ENCODE measurements around the gene SH3D19.

Gene SH3D19

DNA sequence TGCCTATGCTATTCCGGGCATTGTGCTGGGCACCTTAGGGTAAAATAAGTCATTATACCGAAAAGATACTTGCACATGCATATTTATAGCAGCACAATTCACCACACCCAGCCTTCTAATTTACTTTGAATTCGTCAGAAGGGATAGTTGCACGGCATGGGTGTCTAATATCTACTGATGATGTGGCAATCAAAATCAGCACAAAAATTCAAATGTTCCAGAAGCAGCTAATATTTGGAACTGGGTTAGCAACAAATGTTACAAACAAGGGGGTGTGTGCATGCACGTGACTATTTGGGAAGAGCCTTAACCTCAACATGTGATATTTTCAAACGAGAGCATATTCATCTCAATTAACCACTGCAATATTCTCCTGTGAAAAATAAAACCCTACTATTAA is 128.2 kb downstream of the SH3D19 start:
- in situ Hi-C loops (cut with MboI; ENCODE audit: low pct_unique_long_range_greater_than_20kb, low sequenced_read_pairs, unreplicated experiment), result no loop called here
- DNase-seq (ENCODE audit: low spot score), result no peak
- TF ChIP-seq, protein P1, sequence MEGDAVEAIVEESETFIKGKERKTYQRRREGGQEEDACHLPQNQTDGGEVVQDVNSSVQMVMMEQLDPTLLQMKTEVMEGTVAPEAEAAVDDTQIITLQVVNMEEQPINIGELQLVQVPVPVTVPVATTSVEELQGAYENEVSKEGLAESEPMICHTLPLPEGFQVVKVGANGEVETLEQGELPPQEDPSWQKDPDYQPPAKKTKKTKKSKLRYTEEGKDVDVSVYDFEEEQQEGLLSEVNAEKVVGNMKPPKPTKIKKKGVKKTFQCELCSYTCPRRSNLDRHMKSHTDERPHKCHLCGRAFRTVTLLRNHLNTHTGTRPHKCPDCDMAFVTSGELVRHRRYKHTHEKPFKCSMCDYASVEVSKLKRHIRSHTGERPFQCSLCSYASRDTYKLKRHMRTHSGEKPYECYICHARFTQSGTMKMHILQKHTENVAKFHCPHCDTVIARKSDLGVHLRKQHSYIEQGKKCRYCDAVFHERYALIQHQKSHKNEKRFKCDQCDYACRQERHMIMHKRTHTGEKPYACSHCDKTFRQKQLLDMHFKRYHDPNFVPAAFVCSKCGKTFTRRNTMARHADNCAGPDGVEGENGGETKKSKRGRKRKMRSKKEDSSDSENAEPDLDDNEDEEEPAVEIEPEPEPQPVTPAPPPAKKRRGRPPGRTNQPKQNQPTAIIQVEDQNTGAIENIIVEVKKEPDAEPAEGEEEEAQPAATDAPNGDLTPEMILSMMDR (IDR thresholded peaks at IDR 0.05; ENCODE audit: extremely low read depth, insufficient read depth, missing control alignments), result no peak

DNA sequence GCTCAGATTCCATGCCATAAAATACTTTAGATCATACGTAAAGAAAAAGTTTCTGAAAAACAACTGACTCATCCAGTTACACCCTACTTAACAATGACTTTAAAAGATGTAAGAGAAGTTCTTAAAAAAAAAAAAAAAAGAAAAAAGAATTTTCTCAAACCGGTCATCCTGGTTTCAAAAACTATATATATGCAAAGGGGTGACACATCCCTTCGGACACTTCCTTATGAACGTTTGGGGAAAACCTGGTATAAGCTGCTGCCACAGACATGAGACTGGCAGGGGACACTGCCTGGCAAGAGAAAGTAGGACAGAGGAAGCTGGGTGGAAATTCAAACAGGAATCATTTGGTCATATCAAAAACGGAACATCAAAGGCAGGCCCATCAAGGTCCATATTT is 129.6 kb downstream of the SH3D19 start:
- no peak for DNase-seq (ENCODE audit: low spot score)
- in situ Hi-C loops (cut with MboI; ENCODE audit: low pct_unique_long_range_greater_than_20kb, low sequenced_read_pairs, unreplicated experiment), result no loop called here
- TF ChIP-seq, protein P1 (IDR thresholded peaks at IDR 0.05; ENCODE audit: extremely low read depth, insufficient read depth, missing control alignments), result no peak

DNA sequence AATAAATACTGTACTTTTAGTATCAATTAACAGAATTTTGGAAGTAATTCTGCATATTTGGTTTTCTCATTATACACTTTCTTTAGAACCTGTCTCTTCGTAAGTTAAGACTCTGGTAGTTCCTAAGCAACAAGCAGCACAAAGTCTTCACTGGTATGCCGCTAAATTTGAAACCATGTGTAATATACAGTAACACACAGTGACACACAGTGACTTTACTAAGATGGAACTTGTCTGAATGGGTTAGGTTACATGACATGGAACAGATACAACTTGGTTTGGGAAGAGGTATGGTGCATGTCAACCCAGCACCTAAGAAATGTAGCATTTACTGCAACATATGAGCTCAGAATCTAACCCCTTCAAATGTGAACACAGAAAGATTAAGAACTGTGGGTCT is 132.0 kb downstream of the SH3D19 start:
- no peak for DNase-seq (ENCODE audit: low spot score)
- in situ Hi-C loops (cut with MboI; ENCODE audit: low pct_unique_long_range_greater_than_20kb, low sequenced_read_pairs, unreplicated experiment), result no loop called here
- TF ChIP-seq, protein P1 (IDR thresholded peaks at IDR 0.05; ENCODE audit: extremely low read depth, insufficient read depth, missing control alignments), result no peak

DNA sequence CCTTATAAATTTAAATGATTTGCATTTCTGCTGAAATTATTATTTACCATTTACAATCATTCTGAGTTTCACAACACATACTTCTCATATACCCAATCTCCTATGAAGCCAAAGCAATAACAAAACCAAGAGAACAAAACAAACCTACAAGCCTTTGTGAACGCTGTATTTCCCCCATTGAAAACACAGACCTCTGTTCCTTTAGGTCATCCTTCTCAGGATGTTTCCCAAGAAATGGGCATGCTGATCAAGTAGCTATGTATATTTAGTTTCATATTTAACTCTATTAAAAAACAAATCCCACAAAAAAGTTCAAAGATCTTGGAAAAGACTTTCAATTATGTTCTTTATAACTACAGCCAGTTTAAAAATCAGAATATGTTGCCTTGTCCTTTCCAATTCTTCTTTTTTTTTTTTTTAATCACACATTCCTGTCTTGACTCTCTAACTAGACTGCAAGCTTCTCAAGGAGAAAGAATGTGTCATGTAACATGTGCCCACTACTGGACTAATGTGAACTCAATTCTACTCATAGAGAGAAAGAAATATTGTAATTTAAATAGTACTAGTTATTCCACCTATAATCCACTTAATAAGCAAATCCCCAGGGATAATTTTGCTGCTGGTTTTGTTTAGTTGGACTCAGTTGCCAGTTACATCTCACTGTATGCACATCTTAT is 132.7 kb downstream of the SH3D19 start:
- in situ Hi-C loops (cut with MboI; ENCODE audit: low pct_unique_long_range_greater_than_20kb, low sequenced_read_pairs, unreplicated experiment), result no loop called here
- DNase-seq (ENCODE audit: low spot score), result no peak
- TF ChIP-seq, protein P1 (IDR thresholded peaks at IDR 0.05; ENCODE audit: extremely low read depth, insufficient read depth, missing control alignments), result no peak

DNA sequence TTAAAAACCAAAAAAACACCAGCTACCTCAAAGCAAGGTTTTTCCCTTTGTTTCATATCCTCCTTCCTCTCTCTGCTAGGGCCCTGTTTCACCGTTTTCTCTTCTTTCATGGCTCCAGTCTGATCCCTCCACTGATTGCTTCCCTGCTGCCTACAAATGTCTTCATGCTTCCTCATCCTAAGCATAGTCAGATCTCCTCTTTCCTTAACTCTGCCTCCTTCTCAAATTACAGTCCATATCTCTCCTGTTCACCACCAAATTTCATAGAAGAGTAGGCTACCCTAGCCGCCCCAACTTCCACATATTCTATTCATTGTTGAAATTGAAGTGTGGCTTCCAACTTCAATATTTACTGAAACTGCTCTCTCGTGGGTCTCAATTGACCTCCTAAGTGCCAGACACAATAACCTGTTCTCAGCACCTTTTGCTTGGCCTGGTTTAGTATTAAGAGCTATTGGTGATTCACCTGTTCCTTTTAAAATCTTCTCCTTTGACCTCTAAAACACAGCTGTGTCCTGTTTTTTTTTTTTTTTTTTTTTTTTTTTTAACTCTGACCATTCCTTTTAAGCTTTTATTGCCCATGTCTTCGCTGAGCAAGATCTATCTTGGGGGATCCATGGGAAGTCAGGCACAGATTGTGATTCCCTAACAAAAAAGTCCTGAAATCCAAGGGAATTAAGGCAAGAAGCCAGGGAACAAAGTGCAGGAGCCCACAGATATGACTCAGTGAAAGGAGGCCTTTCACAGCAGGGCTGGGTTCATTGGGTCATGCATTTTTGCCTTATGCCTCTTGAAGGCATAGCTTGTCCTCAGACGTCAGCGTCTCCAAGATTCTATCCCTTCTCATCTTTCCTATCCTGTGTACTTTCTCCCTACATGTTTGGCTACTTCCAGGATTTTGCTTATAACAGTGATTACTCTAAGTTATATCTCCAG is 140.6 kb downstream of the SH3D19 start:
- TF ChIP-seq, protein P1 (IDR thresholded peaks at IDR 0.05; ENCODE audit: extremely low read depth, insufficient read depth, missing control alignments), result no peak
- no peak for DNase-seq (ENCODE audit: low spot score)
- in situ Hi-C loops (cut with MboI; ENCODE audit: low pct_unique_long_range_greater_than_20kb, low sequenced_read_pairs, unreplicated experiment), result no loop called here

DNA sequence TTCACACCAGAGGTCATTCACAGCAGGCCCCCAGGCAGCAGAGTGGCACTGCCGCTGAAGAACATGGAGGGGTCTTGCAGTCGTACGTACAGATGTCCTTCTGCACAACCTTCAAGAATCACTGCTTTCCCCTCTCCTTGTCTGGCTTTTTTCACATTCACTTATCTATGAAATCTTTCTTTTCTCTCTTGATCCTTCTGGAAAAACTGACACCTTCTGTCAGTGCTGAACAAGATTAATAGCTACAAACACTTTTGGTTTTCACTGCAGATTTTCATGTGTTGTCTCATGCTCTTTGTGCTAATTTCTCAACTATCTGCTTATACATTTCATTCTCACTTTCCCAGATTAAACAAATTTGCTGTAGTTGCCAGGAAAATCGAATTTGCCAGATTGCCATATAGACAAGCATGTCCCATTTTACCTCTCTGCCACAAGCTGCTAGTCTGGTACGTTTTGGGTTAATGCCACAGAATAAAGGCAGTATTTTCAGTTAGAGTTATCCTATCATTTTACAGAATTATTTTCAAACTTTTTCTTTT is 142.9 kb downstream of the SH3D19 start:
- in situ Hi-C loops (cut with MboI; ENCODE audit: low pct_unique_long_range_greater_than_20kb, low sequenced_read_pairs, unreplicated experiment), result no loop called here
- no peak for DNase-seq (ENCODE audit: low spot score)
- TF ChIP-seq, protein P1 (IDR thresholded peaks at IDR 0.05; ENCODE audit: extremely low read depth, insufficient read depth, missing control alignments), result no peak
